ENCODE data around the gene THBS2. TPM values are rescaled to one million over a fixed set of nuclear protein-coding genes. Genes with fewer than 3 reads are reported as not detected.

THBS2 gene
- total RNA-seq, 1 donor from 2014 or later: not detected

DNA sequence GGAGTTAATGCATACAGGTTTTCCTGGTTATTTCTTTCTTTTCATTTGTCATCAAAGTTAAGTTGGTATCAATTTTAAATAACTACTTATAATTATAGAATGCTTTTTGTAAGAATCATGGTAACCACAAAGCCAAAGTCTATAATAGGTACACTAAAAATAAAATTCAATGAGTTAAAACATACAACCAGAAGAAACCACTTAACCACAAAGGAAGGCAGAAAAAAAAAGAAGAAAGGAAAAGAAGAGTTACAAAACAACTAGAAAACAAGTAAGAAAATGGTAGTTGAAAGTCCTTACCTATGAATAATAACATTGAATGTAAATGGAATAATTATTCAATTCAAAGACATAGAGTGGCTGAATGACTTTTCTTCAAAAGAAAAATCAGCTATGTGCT is 45.6 kb downstream of the THBS2 start:
- Mint-ChIP-seq H3K27me3 (no peaks in the 10 kb centered on the region), H3K9me3 (ENCODE audit: low read depth) (peaks cover 18% of the 10 kb centered on the region), H3K4me1 (ENCODE audit: low read depth) (no peaks in the 10 kb centered on the region), H3K4me3 (ENCODE audit: low read depth) (no peak overlapping the region), H3K36me3 (ENCODE audit: insufficient read depth) (peaks cover 2% of the 10 kb centered on the region), H3K27ac (no peak overlapping the region)
- TF ChIP-seq, protein P1, sequence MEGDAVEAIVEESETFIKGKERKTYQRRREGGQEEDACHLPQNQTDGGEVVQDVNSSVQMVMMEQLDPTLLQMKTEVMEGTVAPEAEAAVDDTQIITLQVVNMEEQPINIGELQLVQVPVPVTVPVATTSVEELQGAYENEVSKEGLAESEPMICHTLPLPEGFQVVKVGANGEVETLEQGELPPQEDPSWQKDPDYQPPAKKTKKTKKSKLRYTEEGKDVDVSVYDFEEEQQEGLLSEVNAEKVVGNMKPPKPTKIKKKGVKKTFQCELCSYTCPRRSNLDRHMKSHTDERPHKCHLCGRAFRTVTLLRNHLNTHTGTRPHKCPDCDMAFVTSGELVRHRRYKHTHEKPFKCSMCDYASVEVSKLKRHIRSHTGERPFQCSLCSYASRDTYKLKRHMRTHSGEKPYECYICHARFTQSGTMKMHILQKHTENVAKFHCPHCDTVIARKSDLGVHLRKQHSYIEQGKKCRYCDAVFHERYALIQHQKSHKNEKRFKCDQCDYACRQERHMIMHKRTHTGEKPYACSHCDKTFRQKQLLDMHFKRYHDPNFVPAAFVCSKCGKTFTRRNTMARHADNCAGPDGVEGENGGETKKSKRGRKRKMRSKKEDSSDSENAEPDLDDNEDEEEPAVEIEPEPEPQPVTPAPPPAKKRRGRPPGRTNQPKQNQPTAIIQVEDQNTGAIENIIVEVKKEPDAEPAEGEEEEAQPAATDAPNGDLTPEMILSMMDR (IDR thresholded peaks at IDR 0.05; ENCODE audit: unreplicated experiment): no peak
- no peak for DNase-seq (ENCODE audit: low spot score, unreplicated experiment)

GRCh38 chr6:169207482-169207881 is 46.2 kb downstream of the THBS2 start:
- H3K9me3 Mint-ChIP-seq (ENCODE audit: low read depth): peaks cover 18% of the 10 kb centered on the region
- no peak for DNase-seq (ENCODE audit: low spot score, unreplicated experiment)
- peaks cover 2% of the 10 kb centered on the region for H3K36me3 Mint-ChIP-seq (ENCODE audit: insufficient read depth)
- no peaks in the 10 kb centered on the region for H3K4me1 Mint-ChIP-seq (ENCODE audit: low read depth)
- TF ChIP-seq, protein P1 (IDR thresholded peaks at IDR 0.05; ENCODE audit: unreplicated experiment): no peak
- H3K4me3 Mint-ChIP-seq (ENCODE audit: low read depth): no peak overlapping the region
- no peaks in the 10 kb centered on the region for H3K27me3 Mint-ChIP-seq
- H3K27ac Mint-ChIP-seq: no peak overlapping the region

DNA sequence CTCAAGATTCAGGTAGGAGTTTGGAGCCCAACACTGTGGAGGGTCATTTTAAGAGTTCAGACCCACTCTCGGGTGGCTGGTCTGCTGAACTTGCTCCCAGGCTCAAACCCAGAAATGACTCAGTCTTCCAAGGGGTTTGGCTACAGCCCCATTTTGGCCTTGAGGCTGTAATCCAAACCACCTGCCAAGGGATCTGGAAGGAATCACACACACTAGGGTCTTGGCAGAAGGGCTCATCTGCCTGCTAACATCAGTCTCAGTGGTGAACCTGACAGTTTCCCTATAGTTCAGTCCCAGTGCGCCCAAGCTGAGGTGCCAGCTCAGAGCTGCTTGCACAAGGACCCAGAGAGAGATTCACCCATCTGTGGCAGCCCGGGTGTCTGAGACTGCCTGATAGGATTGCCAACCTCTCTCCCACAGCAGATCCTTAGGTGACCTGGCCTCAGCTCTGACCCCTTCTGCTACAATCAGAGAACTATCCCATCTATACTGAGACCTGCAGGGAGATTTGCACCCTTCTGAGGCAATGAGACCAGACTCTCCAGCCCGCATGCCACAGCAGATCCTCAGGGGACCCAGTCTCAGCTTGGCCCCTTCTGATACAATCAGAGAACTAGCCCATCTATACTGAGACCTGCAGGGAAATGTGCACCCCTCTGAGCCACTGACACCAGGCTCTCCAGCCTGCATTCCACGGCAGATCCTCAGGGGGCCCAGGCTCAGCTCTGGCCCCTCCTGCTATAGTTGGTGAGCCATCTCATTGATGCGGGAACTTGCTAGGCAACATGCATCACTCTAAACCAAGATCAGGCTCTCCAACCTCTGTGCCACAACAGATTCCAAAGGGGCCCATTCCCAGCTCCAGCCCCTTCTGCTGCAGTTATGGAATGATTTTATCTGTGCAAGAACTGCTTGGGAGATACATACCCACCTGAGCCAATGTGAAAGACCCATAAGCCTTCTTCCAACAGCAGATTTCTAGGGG is 48.2 kb downstream of the THBS2 start:
- Mint-ChIP-seq H3K9me3 (ENCODE audit: low read depth) (peaks cover 18% of the 10 kb centered on the region), H3K4me1 (ENCODE audit: low read depth) (no peaks in the 10 kb centered on the region), H3K27ac (no peak overlapping the region), H3K4me3 (ENCODE audit: low read depth) (no peak overlapping the region), H3K36me3 (ENCODE audit: insufficient read depth) (peaks cover 2% of the 10 kb centered on the region), H3K27me3 (no peaks in the 10 kb centered on the region)
- DNase-seq (ENCODE audit: low spot score, unreplicated experiment): no peak
- TF ChIP-seq, protein P1 (IDR thresholded peaks at IDR 0.05; ENCODE audit: unreplicated experiment): no peak

DNA sequence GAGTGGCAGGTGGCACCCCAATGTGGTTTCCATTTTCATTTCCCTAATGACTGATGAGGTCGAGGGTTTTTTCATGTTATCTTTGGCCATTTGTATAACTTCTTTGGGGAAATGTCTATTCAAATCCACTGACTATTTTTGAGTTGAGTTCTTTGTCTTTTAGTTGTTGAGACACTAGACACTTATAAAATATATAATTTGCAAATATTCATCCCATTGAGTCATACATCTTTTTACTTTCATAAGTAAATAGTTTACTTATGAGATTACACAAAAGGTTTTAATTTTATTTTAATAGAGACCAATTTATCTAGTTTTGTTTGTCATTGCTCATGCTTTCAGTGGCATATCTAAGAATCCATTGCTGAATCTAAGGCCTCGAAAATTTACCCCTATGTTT is 49.5 kb downstream of the THBS2 start:
- Mint-ChIP-seq H3K27ac (no peak overlapping the region), H3K27me3 (no peaks in the 10 kb centered on the region), H3K36me3 (ENCODE audit: insufficient read depth) (peaks cover 2% of the 10 kb centered on the region), H3K4me3 (ENCODE audit: low read depth) (no peak overlapping the region), H3K9me3 (ENCODE audit: low read depth) (peaks cover 18% of the 10 kb centered on the region), H3K4me1 (ENCODE audit: low read depth) (no peaks in the 10 kb centered on the region)
- TF ChIP-seq, protein P1 (IDR thresholded peaks at IDR 0.05; ENCODE audit: unreplicated experiment): no peak
- DNase-seq (ENCODE audit: low spot score, unreplicated experiment): no peak

GRCh38 chr6:169201985-169202384 is 51.7 kb downstream of the THBS2 start:
- Mint-ChIP-seq H3K9me3 (ENCODE audit: low read depth) (peaks cover 7% of the 10 kb centered on the region), H3K27ac (no peak overlapping the region), H3K27me3 (no peaks in the 10 kb centered on the region), H3K36me3 (ENCODE audit: insufficient read depth) (peaks cover 2% of the 10 kb centered on the region), H3K4me1 (ENCODE audit: low read depth) (no peaks in the 10 kb centered on the region), H3K4me3 (ENCODE audit: low read depth) (no peak overlapping the region)
- no peak for DNase-seq (ENCODE audit: low spot score, unreplicated experiment)
- TF ChIP-seq, protein P1 (IDR thresholded peaks at IDR 0.05; ENCODE audit: unreplicated experiment): no peak

Data from progenitor cell of endocrine pancreas (in vitro differentiated cells).